H1 (cell line): ENCODE measurements around the gene OSBP2. TPM values are rescaled to one million over a fixed set of nuclear protein-coding genes. Genes with fewer than 3 reads are reported as not detected.

ENCODE experiments used
- CTCF ChIA-PET: fragments of 300-600 bp; sonication (Branson Sonifier 250); formaldehyde crosslinking; loops from one replicate; lab custom pipeline; 2021; ENCODE audit not compliant: partially characterized antibody; lab: Charles Lee
- POLR2A ChIA-PET: fragments of 300-600 bp; sonication (Branson Sonifier 250); formaldehyde crosslinking; loops from one replicate; lab custom pipeline; 2021; ENCODE audit warnings: inconsistent platforms; ENCODE audit not compliant: partially characterized antibody; lab: Charles Lee
- DNase-seq, 2 experiments: peaks; one replicate each; pipeline versions ENCODE4 v3.0.0 to v3.0.0-alpha.2; 2010 to 2022; ENCODE audit warnings: low spot score in 2 of 2, low read depth in 1 of 2, mixed read lengths in 1 of 2
- FAIRE-seq: peaks from 2 replicates; lab custom pipeline; 2011; peaks lifted over from hg19 to GRCh38; lab: Jason Lieb, UNC
- H2AFZ ChIP-seq: 2 replicates; pipeline ENCODE4 v1.8.1; 2012; ENCODE audit warnings: low read length, inconsistent platforms
- H2AK5ac ChIP-seq: 2 replicates; pipeline ENCODE4 v1.6.1; 2013; ENCODE audit warnings: low read depth, low read length
- H2BK120ac ChIP-seq: replicated peaks from 2 replicates; pipeline ENCODE3; 2013; ENCODE audit warnings: low read depth, low read length, inconsistent platforms
- H2BK12ac ChIP-seq: 2 replicates; pipeline ENCODE4 v1.6.1; 2013; ENCODE audit warnings: low read depth, low read length
- H2BK15ac ChIP-seq: 2 replicates; pipeline ENCODE4 v1.6.1; 2013; ENCODE audit warnings: low read length
- H2BK20ac ChIP-seq: 2 replicates; pipeline ENCODE4 v1.6.1; 2013; ENCODE audit warnings: low read length
- H2BK5ac ChIP-seq: 2 replicates; pipeline ENCODE4 v1.6.1; 2013; ENCODE audit warnings: low read depth, low read length
- H3K14ac ChIP-seq: 2 replicates; pipeline ENCODE4 v1.6.1; 2013; ENCODE audit warnings: inconsistent platforms; ENCODE audit not compliant: insufficient read length
- H3K18ac ChIP-seq: 2 replicates; pipeline ENCODE4 v1.6.1; 2013; ENCODE audit warnings: low read length; ENCODE audit errors: extremely low read depth
- H3K23ac ChIP-seq: 2 replicates; pipeline ENCODE4 v1.6.1; 2013; ENCODE audit warnings: inconsistent platforms; ENCODE audit not compliant: insufficient read length
- H3K23me2 ChIP-seq: 2 replicates; pipeline ENCODE4 v1.6.1; 2013; ENCODE audit warnings: low read depth, low read length
- H3K27ac ChIP-seq: 2 replicates; pipeline ENCODE4 v1.6.1; 2011; ENCODE audit warnings: low read depth, low read length, inconsistent platforms
- H3K27me3 ChIP-seq, 4 experiments: replicated peaks in 1 of 4; 1 replicate in 1 of 4; 2 replicates in 3 of 4; pipeline versions ENCODE4 v1.6.1 to v1.8.1; 2011 to 2013; ENCODE audit warnings: low read length in 3 of 4, mild to moderate bottlenecking in 3 of 4, inconsistent platforms in 2 of 4, mixed read lengths in 2 of 4, moderate library complexity in 1 of 4; ENCODE audit not compliant: control insufficient read depth in 3 of 4, insufficient read depth in 3 of 4; ENCODE audit errors: extremely low read depth in 1 of 4
- H3K36me3 ChIP-seq, 4 experiments: 2 replicates each; pipeline versions ENCODE4 v1.6.1 to v1.8.1; 2011 to 2013; ENCODE audit warnings: mild to moderate bottlenecking in 4 of 4, low read length in 3 of 4, moderate library complexity in 2 of 4, control low read depth in 1 of 4, inconsistent platforms in 1 of 4; ENCODE audit not compliant: insufficient read depth in 4 of 4, control insufficient read depth in 2 of 4
- H3K4ac ChIP-seq: replicated peaks from 2 replicates; pipeline ENCODE3; 2013; ENCODE audit warnings: low read length, low read depth, mixed read lengths, inconsistent platforms; ENCODE audit not compliant: insufficient read length
- H3K4me1 ChIP-seq, 4 experiments: replicated peaks in 1 of 4; 1 replicate in 1 of 4; 2 replicates in 3 of 4; pipeline versions ENCODE4 v1.6.1 to v1.8.1; 2011 to 2013; ENCODE audit warnings: low read length in 3 of 4, inconsistent platforms in 2 of 4, mixed read lengths in 1 of 4; ENCODE audit not compliant: insufficient read depth in 4 of 4, control insufficient read depth in 3 of 4
- H3K4me2 ChIP-seq, 2 experiments: 2 replicates each; pipeline versions ENCODE4 v1.6.1 to v1.8.1; 2011 to 2013; ENCODE audit warnings: low read depth in 2 of 2, low read length in 2 of 2, control low read depth in 1 of 2, inconsistent platforms in 1 of 2, mild to moderate bottlenecking in 1 of 2; ENCODE audit not compliant: insufficient read depth in 1 of 2
- H3K4me3 ChIP-seq, 4 experiments: fragments of 200-600, 300-600 bp in 1 of 4; sonication (generic), shearing (Covaris generic), sonication (Bioruptor Twin) in 1 of 4; 2 replicates each; pipeline versions ENCODE4 v1.5.1 to v1.8.1; 2011 to 2016; ENCODE audit warnings: low read length in 4 of 4, low read depth in 3 of 4, control low read depth in 2 of 4, inconsistent platforms in 2 of 4, mild to moderate bottlenecking in 2 of 4, mixed read lengths in 1 of 4, moderate library complexity in 1 of 4; ENCODE audit not compliant: insufficient read depth in 2 of 4; ENCODE audit errors: extremely low read depth in 1 of 4
- H3K56ac ChIP-seq: replicated peaks from 2 replicates; pipeline ENCODE3; 2013; ENCODE audit warnings: low read depth, mild to moderate bottlenecking, mixed read lengths, low read length, inconsistent platforms; ENCODE audit not compliant: insufficient read length
- H3K79me1 ChIP-seq: 2 replicates; pipeline ENCODE4 v1.6.1; 2013; ENCODE audit warnings: low read depth, low read length, control low read depth
- H3K79me2 ChIP-seq, 2 experiments: 2 replicates each; pipeline versions ENCODE4 v1.6.1 to v1.8.1; 2012 to 2013; ENCODE audit warnings: low read length in 2 of 2, mild to moderate bottlenecking in 2 of 2, inconsistent platforms in 1 of 2; ENCODE audit not compliant: insufficient read depth in 2 of 2, control insufficient read depth in 1 of 2
- H3K9ac ChIP-seq, 4 experiments: replicated peaks in 1 of 4; 1 replicate in 1 of 4; 2 replicates in 3 of 4; pipeline versions ENCODE4 v1.6.1 to v1.8.1; 2011 to 2013; ENCODE audit warnings: low read depth in 3 of 4, low read length in 3 of 4, control low read depth in 2 of 4, mild to moderate bottlenecking in 2 of 4, moderate library complexity in 2 of 4, inconsistent platforms in 1 of 4; ENCODE audit errors: extremely low read depth in 1 of 4
- H3K9me3 ChIP-seq, 2 experiments: 2 replicates each; pipeline versions ENCODE4 v1.6.1 to v1.8.1; 2012 to 2013; ENCODE audit warnings: mild to moderate bottlenecking in 2 of 2, moderate library complexity in 2 of 2, control low read depth in 1 of 2, inconsistent platforms in 1 of 2, low read depth in 1 of 2, low read length in 1 of 2, mixed read lengths in 1 of 2; ENCODE audit not compliant: insufficient read depth in 2 of 2
- H4K20me1 ChIP-seq, 2 experiments: replicated peaks in 1 of 2; 2 replicates each; pipeline versions ENCODE3 to v1.8.1; 2011 to 2013; ENCODE audit warnings: inconsistent platforms in 2 of 2, low read length in 2 of 2, mild to moderate bottlenecking in 1 of 2; ENCODE audit not compliant: insufficient read depth in 2 of 2, control insufficient read depth in 1 of 2
- H4K5ac ChIP-seq: 2 replicates; pipeline ENCODE4 v1.6.1; 2013; ENCODE audit warnings: low read length, low read depth, mixed read lengths, inconsistent platforms; ENCODE audit not compliant: insufficient read length
- H4K8ac ChIP-seq: 2 replicates; pipeline ENCODE4 v1.8.0; 2013; ENCODE audit warnings: mild to moderate bottlenecking, moderate library complexity, low read length, inconsistent platforms; ENCODE audit not compliant: insufficient read depth; ENCODE audit errors: extremely low read depth
- H4K91ac ChIP-seq: replicated peaks from 2 replicates; pipeline ENCODE3; 2013; ENCODE audit warnings: low read length, mixed read lengths, inconsistent platforms; ENCODE audit not compliant: insufficient read length
- ATF2 ChIP-seq: IDR thresholded peaks from 2 replicates; pipeline ENCODE4 v1.6.1; 2012; ENCODE audit warnings: low read length, inconsistent platforms
- BACH1 ChIP-seq: IDR thresholded peaks from 2 replicates; pipeline ENCODE4 v1.6.1; 2012; ENCODE audit warnings: low read length, improper control_type of control experiment
- CBX5 ChIP-seq: fragments of 300-800, 300-1000 bp; sonication (generic); IDR thresholded peaks from 2 replicates; pipeline ENCODE4 v1.7.1; 2016; ENCODE audit warnings: antibody characterized with exemption, low read length, low read depth
- GABPA ChIP-seq: IDR thresholded peaks from 2 replicates; pipeline ENCODE4 v1.6.1; 2011; ENCODE audit warnings: mild to moderate bottlenecking, low read length, moderate library complexity, borderline replicate concordance; ENCODE audit not compliant: insufficient read depth
- POLR2AphosphoS5 ChIP-seq: IDR thresholded peaks from 2 replicates; pipeline ENCODE4 v1.6.1; 2011; ENCODE audit warnings: low read depth, low read length
- RAD21 ChIP-seq, 2 experiments: IDR thresholded peaks in 1 of 2; conservative IDR thresholded peaks in 1 of 2; 2 replicates each; pipeline ENCODE4 v1.6.1; 2011; ENCODE audit warnings: low read depth in 2 of 2, low read length in 2 of 2, improper control_type of control experiment in 1 of 2, inconsistent platforms in 1 of 2, mild to moderate bottlenecking in 1 of 2, moderate library complexity in 1 of 2
- SIX5 ChIP-seq: IDR thresholded peaks from 2 replicates; pipeline ENCODE4 v1.6.1; 2011; ENCODE audit warnings: mild to moderate bottlenecking, low read depth, low read length
- TAF1 ChIP-seq: IDR thresholded peaks from 2 replicates; pipeline ENCODE4 v1.6.1; 2011; ENCODE audit warnings: mild to moderate bottlenecking, low read depth, low read length
- TBP ChIP-seq: IDR thresholded peaks from 2 replicates; pipeline ENCODE4 v1.6.1; 2011; ENCODE audit warnings: low read depth, low read length, improper control_type of control experiment
- YY1 ChIP-seq: IDR thresholded peaks from 2 replicates; pipeline ENCODE4 v1.6.1; 2011; ENCODE audit warnings: low read depth, mild to moderate bottlenecking, low read length
- WGBS, 2 experiments: shearing (Covaris generic) in 1 of 2; methylation state at CpG; one replicate each; pipeline versions ENCODE4 v1.1.6 to v1.1.7; 2013 to 2015; ENCODE audit warnings: low lambda C conversion rate in 2 of 2, mixed read lengths in 2 of 2, inconsistent platforms in 1 of 2, low coverage in 1 of 2, missing lambda C conversion rate in 1 of 2; ENCODE audit not compliant: insufficient replicate concordance in 2 of 2, insufficient coverage in 1 of 2, insufficient read length in 1 of 2; ENCODE audit errors: extremely low coverage in 1 of 2, missing lambda C conversion rate in 1 of 2; 5-methylcytosine and 5-hydroxymethylcytosine counted together
- polyA plus RNA-seq, 7 experiments: library from polyadenylated mRNA; depleted of rRNA in 3 of 7; stranded (reverse) in 5 of 7; unstranded in 2 of 7; fragments of >200 nt in 5 of 7; fragments of 200-250 nt in 2 of 7; gene quantifications; 1 replicate in 5 of 7; 2 replicates in 1 of 7; 4 replicates in 1 of 7; pipeline versions ENCODE4 v1.2.1 to v1.2.3, GENCODE V29; 2011 to 2013; ENCODE audit warnings: missing spikeins in 2 of 7, mixed read lengths in 2 of 7
- total RNA-seq: library from RNA; stranded (reverse); fragmentation: NEBNext Ultra II Directional; extraction: Animal tissue kit (Norgen Biotek cat#: 25700); gene quantifications from 2 replicates; pipeline ENCODE4 v1.2.1, GENCODE V29; 2021

The OSBP2 gene
- total and polyA plus RNA-seq, 2 of the 8 experiments (the other 6 are each of a cell fraction or from before 2014, with no cell fraction given) = 3.4 to 3.7 TPM

GRCh38 chr22:30753701-30754100 lies 59.0 kb downstream of the OSBP2 start:
- FAIRE-seq = no peak
- CTCF ChIA-PET = interaction anchor here (1.1 to 6.8 kb wide), 17 partner anchors 13 to 152 kb away, joined by 3 to 137 read pairs (median 8); partner anchors contain the start of genes SLC35E4 and TCN2
- TF ChIP-seq TBP (no peak), SIX5 (no peak), BACH1 (no peak), GABPA (no peak), CBX5 (no peak), RAD21 (IDR thresholded peaks at IDR 0.05 in 1 of 2, conservative IDR thresholded peaks at IDR 0.05 in 1 of 2; ENCODE audit: low read depth in 2 of 2, low read length in 2 of 2) (no peak), YY1 (no peak), TAF1 (no peak), POLR2AphosphoS5 (no peak), ATF2 (no peak)

More at GRCh38 chr22:30753701-30754100, 59.0 kb downstream of the OSBP2 start:
- Histone ChIP-seq H2BK12ac (no peak overlapping the region), H3K9ac (no peak overlapping the region), H3K18ac (no peak overlapping the region), H2BK15ac (no peak overlapping the region), H4K20me1 (no peaks in the 10 kb centered on the region), H2BK20ac (no peak overlapping the region), H3K4me3 (no peak overlapping the region), H2BK5ac (no peak overlapping the region), H3K4me1 (peaks cover 0 to 3% (median 0%) of the 10 kb centered on the region in 4 experiments; a peak in 2 of 7 replicates), H3K36me3 (no peaks in the 10 kb centered on the region), H2BK120ac (no peak overlapping the region), H3K4me2 (no peak overlapping the region), H4K5ac (no peak overlapping the region), H3K79me2 (no peaks in the 10 kb centered on the region), H3K56ac (no peak overlapping the region), H3K79me1 (no peaks in the 10 kb centered on the region), H3K23me2 (no peaks in the 10 kb centered on the region), H3K27ac (no peak overlapping the region), H3K14ac (no peak overlapping the region), H2AK5ac (no peak overlapping the region), H3K23ac (no peak overlapping the region), H3K9me3 (0 out of 4 replicates have a peak, but pooled peaks cover 2 to 5% of the 10 kb centered on the region in 2 experiments), H4K91ac (no peak overlapping the region), H2AFZ (no peak overlapping the region), H4K8ac (no peak overlapping the region), H3K27me3 (no peaks in the 10 kb centered on the region), H3K4ac (no peak overlapping the region)
- WGBS, 2 experiments = 87% methylated on average over 2 of the region's 2 CpGs; no CpG with 5 or more reads in 1 of the 2 experiments
- DNase-seq = no peak
- POLR2A ChIA-PET = interaction anchor here (1.4 to 2.8 kb wide), 2 partner anchors 118 to 120 kb away, joined by 5 to 12 read pairs; partner anchors contain the start of gene SLC35E4
